ENCODE data around the gene GANAB.
"Not testable (repeated sequence)": the region's sequence is repeated elsewhere in the genome, so short reads cannot be mapped to it uniquely, and the experiment has no call there.

The GANAB gene

DNA sequence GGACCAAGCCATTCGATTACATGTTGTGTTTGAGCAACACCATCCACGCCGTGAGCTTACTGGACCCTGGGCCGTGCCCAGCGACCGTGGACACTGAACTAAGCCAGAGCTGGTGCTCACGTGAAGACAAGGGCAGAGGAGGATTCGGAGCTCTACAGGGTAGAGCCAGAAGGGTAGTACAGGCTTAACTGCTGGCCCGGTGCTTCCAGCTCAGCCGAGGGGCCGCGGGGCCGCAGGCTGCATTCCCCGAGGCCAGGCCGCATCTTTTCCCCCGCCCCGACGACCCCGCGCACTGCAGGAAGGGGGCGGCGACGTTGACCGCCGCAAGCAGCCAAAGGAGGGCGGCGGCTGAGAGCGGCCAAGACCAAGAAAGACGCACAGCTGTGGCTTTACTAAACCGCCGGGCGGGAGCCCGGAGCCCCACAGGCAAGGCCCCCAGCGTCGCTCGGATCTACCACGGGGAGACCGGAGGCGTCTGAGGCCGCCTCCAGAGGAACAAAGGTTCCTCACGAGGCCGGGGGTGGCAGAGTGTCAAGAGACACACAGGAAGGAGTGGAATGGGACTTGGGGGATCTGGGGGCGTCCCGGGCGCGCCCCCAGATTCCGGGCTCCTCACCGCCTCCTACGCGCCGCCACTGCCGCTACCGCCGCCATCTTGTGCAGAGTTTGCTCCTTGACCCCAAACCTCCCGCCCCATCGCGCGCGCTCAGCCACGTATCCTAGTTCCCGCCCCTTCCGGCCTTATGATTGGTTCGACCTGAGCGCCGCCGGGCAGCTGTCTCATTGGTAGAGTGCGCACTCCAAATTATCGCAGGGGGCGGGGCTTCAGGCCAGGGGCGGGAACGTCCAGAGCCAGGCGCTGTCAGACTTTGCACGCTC, at the start of gene GANAB:
Gene GANAB (minus strand): TSS at position 668 of the 879 bp plus-strand sequence. CDS start 14 bp downstream, at position 654.
- peak; percentile 98 for DNase-seq

DNA sequence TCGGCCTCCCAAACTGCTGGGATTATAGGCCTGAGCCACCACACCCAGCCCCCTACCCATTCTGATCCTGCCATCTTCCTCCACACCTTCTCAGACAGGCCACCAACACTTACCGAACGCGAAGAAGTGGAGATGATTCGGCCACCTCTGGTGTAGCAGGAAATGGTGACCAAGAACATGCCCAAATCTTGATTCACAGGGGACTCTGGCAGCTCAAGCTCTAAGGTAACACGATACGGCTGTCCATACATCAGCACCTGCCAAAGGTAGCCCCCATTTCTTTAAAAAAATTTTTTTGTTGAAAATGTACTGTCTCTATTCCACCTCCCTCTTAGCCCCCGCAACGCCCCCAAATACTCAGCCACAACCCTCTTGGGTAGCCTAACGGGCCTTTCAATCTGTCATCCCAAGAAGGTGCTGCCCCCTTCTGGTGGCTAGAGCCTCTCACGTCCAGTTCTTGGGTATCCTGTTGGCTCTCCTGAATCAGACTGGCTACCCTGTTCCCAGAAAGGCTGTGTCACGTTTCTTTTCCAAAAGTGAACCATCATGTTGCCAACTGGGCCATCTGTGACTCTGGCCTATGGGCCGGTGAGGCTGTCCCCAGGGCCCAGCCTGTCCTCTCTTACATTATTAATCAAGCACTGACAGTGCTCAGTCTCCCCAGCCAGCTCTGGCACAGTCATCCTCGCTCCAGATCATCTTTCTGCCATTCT, 48.2 kb upstream of the GANAB start:
- peak; percentile 56 for DNase-seq

DNA sequence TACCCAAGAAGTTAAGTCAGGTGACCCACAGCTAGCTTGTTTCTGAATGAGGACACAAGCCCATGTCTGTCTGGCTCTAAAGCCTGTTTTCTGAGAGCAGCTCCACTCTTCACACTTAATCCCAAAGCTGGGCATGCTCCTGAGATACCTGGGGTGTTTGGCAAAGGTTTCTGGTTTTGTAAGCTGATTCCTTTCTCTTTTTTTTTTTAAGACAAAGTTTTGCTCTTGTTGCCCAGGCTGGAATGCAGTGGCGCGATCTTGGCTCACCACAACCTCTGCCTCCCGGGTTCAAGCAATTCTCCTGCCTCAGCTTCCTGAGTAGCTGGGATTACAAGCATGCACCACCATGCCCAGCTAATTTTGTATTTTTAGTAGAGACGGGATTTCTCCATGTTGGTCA, 47.2 kb upstream of the GANAB start:
- DNase-seq = not testable (repeated sequence)

DNA sequence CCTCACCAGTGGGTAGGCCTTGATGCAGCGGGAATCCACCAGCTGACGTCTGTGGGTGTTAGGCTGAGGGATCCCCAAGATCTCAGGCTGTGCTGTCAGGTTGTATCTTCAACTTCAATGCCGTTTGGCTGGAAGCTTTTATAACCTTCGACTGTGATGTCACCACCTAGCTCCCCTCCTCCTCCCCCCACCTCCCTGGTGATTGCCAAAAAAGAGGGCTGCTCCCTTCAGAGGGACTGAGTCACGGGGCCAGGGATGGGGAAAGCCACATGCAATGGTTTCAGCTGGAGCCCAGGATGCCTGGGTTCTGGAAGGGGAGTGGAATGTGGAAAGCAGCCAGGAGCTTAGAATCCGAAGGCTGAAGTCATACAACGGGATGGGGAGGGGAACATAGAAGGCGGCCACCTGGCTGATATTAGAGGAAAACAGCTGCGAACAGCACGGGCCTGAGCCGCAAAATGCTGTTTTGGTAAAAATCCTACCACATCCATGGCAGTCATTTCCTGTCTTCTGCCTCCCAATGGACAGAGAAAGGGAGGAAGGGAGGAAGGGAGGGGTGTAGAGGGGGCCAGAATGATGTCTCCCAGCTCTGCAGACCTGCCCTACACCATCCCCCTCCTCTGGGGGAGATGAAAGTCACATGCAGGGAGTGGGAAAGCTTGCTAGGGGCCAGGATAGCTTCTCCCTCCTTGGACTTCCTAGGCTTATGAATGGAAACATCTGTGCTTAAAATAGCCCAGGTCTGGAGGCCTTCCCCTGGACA, 43.2 kb upstream of the GANAB start, which contains the start of gene LRRN4CL:
Gene LRRN4CL (minus strand): TSS at position 110 of the 763 bp plus-strand sequence. CDS start 1,022 bp downstream, outside the sequence.
- no peak for DNase-seq

DNA sequence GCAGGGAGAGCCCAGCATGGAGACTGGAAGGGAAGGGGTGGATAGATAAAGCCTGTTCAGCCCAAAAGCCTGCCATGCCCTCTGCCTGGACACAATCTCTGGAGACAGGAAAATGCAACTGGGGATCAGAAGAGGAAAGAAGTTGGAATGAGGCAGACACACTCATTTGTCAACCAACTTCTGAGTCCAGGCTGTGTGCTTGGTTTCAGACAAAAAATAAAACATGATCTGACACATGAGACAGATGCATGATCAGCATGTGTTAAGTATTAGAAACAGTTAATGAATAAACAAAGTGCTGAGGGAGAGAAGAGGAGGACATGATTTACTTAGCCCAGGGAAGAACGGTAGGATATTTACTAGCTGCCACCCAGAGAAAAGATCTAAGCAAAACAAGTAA, 42.1 kb upstream of the GANAB start:
- DNase-seq = no peak

DNA sequence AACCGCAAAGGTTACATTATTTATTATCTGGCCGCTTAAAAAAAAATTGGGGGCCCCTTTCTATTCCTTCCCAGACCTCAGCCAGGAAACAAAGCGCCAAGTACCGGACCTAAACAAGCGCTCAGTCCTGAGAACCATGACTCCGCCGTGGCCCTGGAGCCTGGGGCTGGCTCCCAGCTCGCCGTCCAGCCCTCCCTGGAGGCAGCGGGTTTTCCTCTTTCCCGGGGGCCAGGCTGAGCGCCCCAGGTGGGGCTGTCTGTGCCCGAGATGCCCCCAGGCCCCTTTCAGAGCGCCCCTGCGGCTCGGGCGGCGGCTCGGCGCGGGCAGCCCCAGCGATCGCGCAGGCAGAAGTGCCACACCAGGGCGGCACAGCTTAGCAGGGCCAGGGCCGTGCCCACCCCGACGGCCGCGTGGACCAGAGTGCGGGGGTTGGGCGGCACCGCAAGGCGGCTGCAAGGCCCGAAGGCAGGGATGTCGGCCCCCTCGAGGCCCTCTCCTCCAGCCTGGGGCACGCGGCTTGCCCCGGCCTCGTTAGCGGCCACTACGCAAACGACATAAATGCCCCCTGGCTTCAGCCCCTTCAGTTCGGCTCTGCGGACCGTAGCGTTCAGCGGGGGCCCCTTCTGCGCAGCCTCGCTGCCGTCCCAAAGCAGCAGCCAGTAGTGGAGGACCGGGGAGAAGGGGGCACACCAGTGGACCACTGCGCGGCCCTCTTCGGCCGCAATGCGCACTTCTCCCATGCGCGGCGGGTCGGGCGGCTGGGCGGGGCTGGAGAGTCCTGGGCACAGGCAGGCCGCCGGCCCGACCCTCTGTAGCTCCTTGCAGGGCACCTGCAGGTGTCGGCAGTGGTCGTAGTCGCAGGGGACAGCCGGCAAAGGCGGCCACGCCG, 41.3 kb upstream of the GANAB start:
- DNase-seq = no peak

DNA sequence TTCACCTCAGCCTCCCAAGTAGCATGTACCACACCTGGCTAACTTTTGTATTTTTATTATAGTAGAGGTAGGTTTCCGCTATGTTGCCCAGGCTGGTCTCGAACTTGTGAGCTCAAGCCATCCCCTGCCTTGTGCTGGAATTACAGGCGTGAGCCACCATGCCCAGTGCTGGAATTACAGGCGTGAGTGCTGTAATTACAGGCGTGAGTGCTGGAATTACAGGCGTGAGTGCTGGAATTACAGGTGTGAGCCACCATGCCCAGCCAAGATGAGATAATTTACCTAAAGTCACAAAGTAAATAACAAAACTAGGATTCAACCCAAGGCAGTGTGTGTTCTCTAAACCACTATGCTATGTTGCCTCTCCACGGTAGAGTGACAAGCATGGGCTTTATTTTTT, 36.1 kb upstream of the GANAB start:
- DNase-seq = no peak

DNA sequence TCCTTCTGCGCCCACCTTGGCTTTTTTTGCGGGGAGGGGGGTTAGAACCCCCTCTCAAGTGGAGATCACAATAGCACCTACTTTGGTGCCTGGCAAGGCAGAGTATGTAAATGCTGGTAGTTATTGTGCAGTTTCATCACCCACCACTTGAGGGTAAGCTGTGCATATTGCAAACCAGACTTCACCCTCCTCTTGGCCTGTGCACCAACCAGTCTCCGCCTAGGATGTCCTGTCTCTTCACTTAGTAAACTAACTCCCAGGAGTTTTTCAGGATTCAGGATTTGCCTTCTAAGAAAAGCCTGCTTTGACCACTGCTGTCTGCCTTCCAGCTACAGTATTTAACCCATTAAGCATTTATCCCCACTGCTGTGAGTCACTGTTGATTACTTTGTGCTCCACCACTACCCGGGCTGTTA, 34.4 kb upstream of the GANAB start:
- DNase-seq = no peak

DNA sequence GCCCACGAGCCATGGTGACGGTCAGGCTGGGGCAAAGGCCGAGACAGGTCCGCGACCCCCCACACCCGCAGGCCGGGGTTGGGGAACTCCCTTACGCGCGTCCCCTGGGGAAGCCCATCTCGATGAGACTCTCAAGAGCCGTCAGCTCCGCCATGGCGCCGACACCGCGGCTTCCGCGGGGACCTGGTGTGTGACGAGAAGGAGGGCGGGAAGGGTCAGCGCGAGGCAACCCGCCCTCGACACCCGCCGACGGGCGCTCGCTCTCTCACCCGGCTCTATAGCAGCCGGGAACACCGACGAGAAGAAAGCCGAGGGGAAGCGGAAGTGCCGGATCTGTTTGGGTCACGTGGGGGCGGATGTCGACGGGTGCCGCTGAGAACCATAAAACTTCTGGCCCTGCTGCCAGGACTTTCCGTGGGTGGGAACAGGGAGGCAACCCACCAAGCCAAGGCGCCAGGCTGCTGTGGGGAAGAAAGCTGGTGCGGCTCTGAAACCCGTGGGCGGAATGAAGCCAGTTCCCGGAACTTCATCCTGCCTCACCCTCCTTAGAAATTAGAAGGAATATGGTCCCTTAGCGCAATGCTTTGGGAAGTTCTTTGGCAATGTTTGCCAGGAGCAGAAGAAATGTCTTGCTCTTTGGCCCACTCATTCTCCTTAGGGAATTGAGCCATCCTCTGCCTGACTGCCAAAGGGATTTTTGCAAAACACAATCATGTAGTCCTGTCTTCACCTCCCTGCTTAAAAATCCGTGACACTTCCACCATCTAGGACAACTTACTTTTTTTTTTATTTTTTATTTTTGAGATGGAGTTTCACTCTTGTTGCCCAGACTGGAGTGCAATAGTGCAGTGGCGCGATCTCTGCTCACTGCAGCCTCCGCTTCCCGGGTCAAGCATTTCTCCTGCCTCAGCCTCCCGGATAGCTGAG, 32.6 kb upstream of the GANAB start, which contains the start of gene UBXN1:
Gene UBXN1 (minus strand): TSS at position 304 of the 927 bp plus-strand sequence. CDS start 150 bp downstream, at position 154.
- DNase-seq = peak; percentile 74

DNA sequence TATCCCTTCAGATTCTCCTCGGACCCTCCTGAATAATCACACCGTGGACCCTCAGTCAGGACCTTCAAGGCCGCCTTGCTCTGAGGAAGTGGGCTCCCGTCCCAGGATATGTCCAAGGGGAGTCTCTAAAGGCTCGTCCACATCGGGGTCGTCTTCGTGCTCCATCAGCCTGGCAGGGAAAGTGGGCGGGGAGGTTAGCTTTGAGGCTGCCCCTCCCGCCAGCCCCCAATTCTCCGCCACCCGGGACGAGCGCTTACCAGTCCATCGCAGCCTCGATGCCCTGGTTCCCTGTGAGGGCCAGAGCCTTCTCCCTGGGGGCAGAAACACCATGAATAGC, 32.0 kb upstream of the GANAB start:
- DNase-seq = no peak

DNA sequence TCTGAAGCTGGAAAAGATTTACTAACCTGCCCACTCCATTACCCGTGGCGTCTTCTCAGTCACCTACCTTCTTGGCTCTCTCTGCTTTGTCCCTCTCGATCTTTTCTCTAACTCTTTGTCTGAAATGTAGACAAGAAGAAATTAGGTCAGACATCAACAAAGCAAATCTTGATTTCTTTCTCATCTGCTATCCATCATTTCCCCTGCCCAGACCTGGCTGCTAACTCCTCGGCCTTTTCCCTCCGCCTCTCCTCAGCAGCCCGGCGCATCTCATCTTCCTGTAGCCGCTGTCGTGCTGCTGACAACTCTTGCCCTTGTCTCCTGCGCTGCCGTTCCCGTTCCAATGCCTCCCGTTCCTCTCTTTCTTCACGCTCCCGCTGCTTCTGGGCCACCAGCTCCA, 31.3 kb upstream of the GANAB start:
- DNase-seq = no peak

DNA sequence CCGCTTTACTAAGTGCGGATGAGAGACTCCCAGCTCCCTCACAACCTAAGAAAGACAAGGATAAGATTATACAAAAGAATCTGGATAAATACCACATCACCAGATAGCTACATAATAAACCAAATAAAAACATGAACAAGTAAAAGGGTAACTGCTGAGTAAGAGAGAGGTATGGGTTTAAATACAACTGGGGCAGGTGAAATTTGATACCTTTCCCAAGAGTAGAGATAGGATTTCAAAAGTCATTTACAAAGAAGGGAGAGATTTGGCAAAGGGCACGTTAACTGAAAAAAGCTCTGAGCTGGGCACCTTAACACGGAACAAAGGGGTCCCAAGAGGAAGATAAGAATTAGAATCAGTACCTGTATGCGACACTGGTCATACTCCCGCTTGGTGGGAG, 30.7 kb upstream of the GANAB start:
- no peak for DNase-seq

DNA sequence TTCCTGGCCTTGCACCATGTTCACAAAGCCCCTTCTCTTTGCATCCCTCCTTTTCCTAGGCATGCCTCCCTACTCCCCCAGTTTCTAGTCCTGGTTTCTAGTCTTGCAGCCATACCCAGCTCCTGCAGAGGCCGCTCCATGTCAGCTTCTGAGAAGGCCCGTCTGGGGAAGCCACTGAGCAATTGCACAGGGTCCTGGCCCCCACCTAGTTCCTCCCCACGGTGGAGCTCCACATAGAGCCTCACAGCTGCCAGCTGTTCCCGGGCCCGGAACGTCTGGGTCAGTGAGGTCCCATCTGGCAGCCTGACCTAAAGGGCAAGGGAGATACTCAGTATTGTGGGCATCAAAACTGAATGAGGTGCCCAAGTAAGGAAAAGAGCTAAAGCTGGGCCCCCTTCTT, 30.3 kb upstream of the GANAB start:
- no peak for DNase-seq

DNA sequence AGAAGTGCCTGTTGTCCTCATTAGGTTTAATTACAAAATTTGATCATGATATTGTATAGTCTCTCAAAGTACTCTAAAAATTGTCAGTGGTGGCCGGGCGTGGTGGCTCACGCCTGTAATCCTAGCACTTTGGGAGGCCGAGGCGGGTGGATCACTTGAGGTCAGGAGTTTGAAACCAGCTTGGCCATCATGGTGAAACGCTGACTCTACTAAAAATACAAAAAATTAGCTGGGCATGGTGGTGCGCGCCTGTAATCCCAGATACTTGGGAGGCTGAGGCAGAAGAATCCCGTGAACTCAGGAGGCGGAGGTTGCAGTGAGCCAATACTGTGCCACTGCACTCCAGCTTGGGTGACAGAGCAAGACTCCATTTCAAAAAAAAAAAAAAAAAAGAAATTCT, 29.0 kb upstream of the GANAB start:
- not testable (repeated sequence) for DNase-seq

DNA sequence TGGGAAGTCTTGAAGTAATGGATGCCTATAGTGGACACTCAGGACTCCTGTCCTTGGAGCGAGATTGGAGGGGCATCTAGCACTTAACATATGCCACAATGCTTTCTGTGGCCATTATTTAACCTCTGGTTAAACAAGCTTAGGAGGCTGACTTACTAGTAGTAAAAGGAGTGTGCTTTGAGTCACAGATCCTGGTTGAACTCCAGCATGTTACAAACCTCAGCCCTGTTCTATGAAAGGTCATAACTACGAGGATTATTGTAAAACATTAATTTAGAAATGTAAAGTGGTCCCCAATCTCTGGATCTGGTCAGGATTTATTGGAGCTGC, 26.7 kb upstream of the GANAB start:
- DNase-seq = no peak

DNA sequence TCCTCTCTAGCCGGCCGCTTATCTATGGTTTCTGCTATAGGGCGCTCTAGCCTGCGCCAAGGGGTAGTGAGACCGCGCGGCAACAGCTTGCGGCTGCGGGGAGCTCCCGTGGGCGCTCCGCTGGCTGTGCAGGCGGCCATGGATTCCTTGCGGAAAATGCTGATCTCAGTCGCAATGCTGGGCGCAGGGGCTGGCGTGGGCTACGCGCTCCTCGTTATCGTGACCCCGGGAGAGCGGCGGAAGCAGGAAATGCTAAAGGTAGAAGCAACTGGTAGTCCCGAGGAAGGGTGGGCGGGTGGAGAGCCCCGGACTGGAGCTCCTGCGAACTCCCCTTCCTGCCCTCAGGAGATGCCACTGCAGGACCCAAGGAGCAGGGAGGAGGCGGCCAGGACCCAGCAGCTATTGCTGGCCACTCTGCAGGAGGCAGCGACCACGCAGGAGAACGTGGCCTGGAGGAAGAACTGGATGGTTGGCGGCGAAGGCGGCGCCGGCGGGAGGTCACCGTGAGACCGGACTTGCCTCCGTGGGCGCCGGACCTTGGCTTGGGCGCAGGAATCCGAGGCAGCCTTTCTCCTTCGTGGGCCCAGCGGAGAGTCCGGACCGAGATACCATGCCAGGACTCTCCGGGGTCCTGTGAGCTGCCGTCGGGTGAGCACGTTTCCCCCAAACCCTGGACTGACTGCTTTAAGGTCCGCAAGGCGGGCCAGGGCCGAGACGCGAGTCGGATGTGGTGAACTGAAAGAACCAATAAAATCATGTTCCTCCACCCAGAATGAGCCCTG, 25.4 kb upstream of the GANAB start, which contains the start of the genes LBHD1 and UQCC3:
Gene LBHD1 (minus strand): TSS at position 660 of the 782 bp plus-strand sequence. CDS start 2,236 bp downstream, outside the sequence.
Gene UQCC3 (plus strand): TSS at position 66 of the 782 bp plus-strand sequence. CDS start 73 bp downstream, at position 139.
- DNase-seq = peak; percentile 69

DNA sequence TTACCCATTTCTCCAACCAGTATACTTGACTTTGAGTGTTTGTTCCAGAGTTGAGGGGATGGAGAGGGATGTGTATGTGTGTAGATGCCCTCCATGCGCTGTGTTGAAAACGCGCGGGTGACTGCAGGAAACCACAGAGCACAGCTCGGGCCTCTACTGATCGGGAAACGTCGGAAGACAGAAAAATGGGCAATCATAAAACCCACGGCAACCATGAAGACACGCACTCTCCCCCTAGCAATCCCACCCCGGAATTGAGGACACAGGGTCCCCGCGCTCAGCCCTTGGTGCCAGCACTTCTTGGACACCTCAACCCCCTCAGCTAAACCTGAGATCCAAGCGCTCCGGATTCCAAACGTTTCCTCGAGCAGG, 24.8 kb upstream of the GANAB start:
- DNase-seq = no peak

DNA sequence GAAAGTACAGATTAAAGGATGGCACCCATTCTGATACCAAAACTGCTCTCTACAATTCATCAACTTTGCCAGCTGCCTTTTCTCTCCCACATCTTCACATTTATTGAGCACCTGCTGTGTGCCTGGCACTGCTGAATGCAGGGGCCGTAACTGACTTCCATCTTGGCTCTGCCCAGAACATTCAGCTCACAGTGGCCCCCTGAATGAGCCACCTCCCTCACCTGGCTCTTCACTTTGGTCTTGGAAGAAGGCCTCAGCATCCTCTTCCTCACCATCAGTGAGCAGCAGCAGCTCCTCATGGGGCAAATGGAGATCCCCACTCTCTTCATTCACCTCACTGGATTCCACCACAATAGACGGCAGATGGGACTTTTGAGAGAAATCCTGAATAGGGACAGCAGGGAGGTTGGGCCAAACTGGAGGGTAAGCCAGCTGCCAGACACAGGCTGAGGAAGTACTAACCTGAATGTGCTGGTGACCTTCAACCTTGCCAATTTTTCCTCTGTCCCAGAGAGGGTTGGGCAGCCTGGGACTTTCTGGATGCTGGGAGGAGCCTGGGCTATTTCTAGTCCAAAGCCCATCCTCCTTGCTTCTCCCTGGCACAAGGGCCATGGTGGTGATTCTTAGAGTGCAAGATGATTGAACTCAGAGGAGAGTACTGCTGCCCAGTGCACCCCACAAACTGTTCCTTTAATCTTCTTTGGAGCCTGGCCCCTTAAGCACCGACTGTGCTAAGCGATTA, 23.2 kb upstream of the GANAB start:
- no peak for DNase-seq

DNA sequence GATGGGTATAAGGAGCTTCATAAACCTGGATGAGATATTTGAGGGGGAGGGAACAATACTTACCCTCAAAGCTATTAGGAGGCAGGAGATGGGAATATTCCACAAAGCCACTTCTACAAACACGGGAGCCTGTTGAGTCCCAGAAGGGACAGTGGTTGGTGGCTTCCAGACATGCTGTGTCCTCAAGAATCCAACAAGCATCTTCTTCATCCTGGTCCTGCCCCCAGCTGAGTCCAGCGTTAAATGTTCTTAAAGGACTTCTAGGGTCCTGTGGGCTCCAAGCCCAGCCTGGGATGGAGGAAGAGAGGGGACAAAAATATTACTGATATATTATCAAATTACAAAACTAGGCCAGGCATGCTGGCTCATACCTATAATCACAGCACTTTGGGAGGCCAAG, 21.0 kb upstream of the GANAB start:
- no peak for DNase-seq

Data from activated effector memory CD4-positive, alpha-beta T cell treated with Interleukin-2 at 50 U/mL for 16 hours (primary cell).